Measurements from ENCODE around the gene UBE2D1. TPM values are rescaled to one million over a fixed set of nuclear protein-coding genes. Genes with fewer than 3 reads are reported as not detected.

The UBE2D1 gene
- total and polyA plus RNA-seq, 2 of the 8 experiments (the other 6 are each of a cell fraction or from before 2014, with no cell fraction given) = 21.2 to 33.5 TPM

DNA sequence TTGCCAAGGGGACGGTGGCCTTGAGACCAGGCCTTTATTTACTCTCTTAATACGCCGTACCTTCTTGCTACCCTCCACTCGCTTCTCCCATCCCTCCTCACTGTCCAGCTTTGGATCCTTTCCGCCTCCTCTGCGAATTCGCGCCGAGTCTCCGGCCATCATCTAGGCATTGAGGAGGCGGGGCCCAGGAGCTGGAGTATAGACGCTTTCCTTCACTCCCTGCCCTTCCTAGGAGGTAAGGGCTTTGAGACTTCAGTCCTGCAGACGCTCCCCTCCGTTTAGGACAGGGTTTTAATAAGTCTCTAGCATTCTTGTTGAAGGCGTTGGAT, 50.9 kb downstream of the UBE2D1 start:
- no peak for FAIRE-seq
- H3K4me1 ChIP-seq (replicated peaks in 1 of 4; ENCODE audit: control insufficient read depth in 3 of 4, insufficient read depth in 4 of 4, low read length in 3 of 4) = peaks cover 0 to 4% (median 1%) of the 10 kb centered on the region in 4 experiments; a peak in 3 of 7 replicates

More for the DNA sequence above, 50.9 kb downstream of the UBE2D1 start:
- H4K5ac ChIP-seq (ENCODE audit: insufficient read length, low read depth, low read length) = no peak overlapping the region
- H2BK120ac ChIP-seq (replicated peaks; ENCODE audit: low read depth, low read length) = no peak overlapping the region
- H4K8ac ChIP-seq (ENCODE audit: extremely low read depth, insufficient read depth, low read length) = peak overlapping the region; percentile 97; the same call in 1 of the 2 replicates
- no peaks in the 10 kb centered on the region for H3K9me3 ChIP-seq (ENCODE audit: insufficient read depth in 2 of 2, low read depth in 1 of 2, low read length in 1 of 2)
- no peak overlapping the region for H2BK15ac ChIP-seq (ENCODE audit: low read length)
- H3K27me3 ChIP-seq (replicated peaks in 1 of 4; ENCODE audit: control insufficient read depth in 3 of 4, extremely low read depth in 1 of 4, insufficient read depth in 3 of 4, low read length in 3 of 4) = no peaks in the 10 kb centered on the region
- H2BK5ac ChIP-seq (ENCODE audit: low read depth, low read length) = peak overlapping the region; percentile 96
- H2AFZ ChIP-seq (ENCODE audit: low read length) = peak overlapping the region; percentile 82; the same call in 1 of the 2 replicates
- peak overlapping the region; percentile 97 for H3K56ac ChIP-seq (replicated peaks; ENCODE audit: insufficient read length, low read depth, low read length)
- peak overlapping the region; percentile 98 for H3K18ac ChIP-seq (ENCODE audit: extremely low read depth, low read length)
- CTCF ChIA-PET (ENCODE audit: partially characterized antibody) = interaction anchor here (0.7 to 5.4 kb wide), 6 partner anchors 29 to 145 kb away, joined by 3 to 36 read pairs (median 4); no protein-coding TSS in a partner anchor
- H3K4me2 ChIP-seq (ENCODE audit: insufficient read depth in 1 of 2, low read depth in 2 of 2, low read length in 2 of 2) = peak overlapping the region; percentile 61 to 79
- 1% methylated on average over 14 of the region's 15 CpGs; no CpG with 5 or more reads in 1 of the 2 experiments for WGBS, 2 experiments (ENCODE audit: extremely low coverage in 1 of 2, insufficient coverage in 1 of 2, insufficient read length in 1 of 2, insufficient replicate concordance in 2 of 2, low coverage in 1 of 2, low lambda C conversion rate in 2 of 2, missing lambda C conversion rate in 1 of 2)
- no peak overlapping the region for H4K91ac ChIP-seq (replicated peaks; ENCODE audit: insufficient read length, low read length)
- peak; percentile 9 for TF ChIP-seq SAP30 (IDR thresholded peaks at IDR 0.05; ENCODE audit: insufficient read depth, insufficient replicate concordance, low read length)
- TF ChIP-seq RAD21 (IDR thresholded peaks at IDR 0.05 in 1 of 2, conservative IDR thresholded peaks at IDR 0.05 in 1 of 2; ENCODE audit: low read depth in 2 of 2, low read length in 2 of 2) = no peak
- POLR2A ChIA-PET (ENCODE audit: partially characterized antibody) = interaction anchor here (0.8 to 3.0 kb wide), 8 partner anchors 10 to 119 kb away, joined by 3 to 21 read pairs (median 6); partner anchors contain the start of genes CISD1 and UBE2D1
- H2BK12ac ChIP-seq (ENCODE audit: low read depth, low read length) = peak overlapping the region; percentile 19; the same call in 1 of the 2 replicates
- H4K20me1 ChIP-seq (replicated peaks in 1 of 2; ENCODE audit: control insufficient read depth in 1 of 2, insufficient read depth in 2 of 2, low read length in 2 of 2) = no peaks in the 10 kb centered on the region
- peaks cover 5 to 31% of the 10 kb centered on the region in 2 experiments; a peak in 3 of 4 replicates for H3K79me2 ChIP-seq (ENCODE audit: control insufficient read depth in 1 of 2, insufficient read depth in 2 of 2, low read length in 2 of 2)
- peaks cover 8 to 38% (median 18%) of the 10 kb centered on the region in 4 experiments; a peak in 5 of 8 replicates for H3K36me3 ChIP-seq (ENCODE audit: control insufficient read depth in 2 of 4, insufficient read depth in 4 of 4, low read length in 3 of 4)
- H3K79me1 ChIP-seq (ENCODE audit: low read depth, low read length) = no peaks in the 10 kb centered on the region; the same call in 1 of the 2 replicates
- H2BK20ac ChIP-seq (ENCODE audit: low read length) = no peak overlapping the region
- H3K9ac ChIP-seq (replicated peaks in 1 of 4; ENCODE audit: extremely low read depth in 1 of 4, low read depth in 3 of 4, low read length in 3 of 4) = peak overlapping the region; percentile 88 to 97 (median 95)
- peak overlapping the region; percentile 90 for H3K27ac ChIP-seq (ENCODE audit: low read depth, low read length)
- peak in 1 of 2 experiments; percentile 2 for DNase-seq (ENCODE audit: low read depth in 1 of 2, low spot score in 2 of 2)
- 0 out of 2 replicates have a peak, but pooled peaks cover 4% of the 10 kb centered on the region for H3K23me2 ChIP-seq (ENCODE audit: low read depth, low read length)
- no peak overlapping the region for H3K4ac ChIP-seq (replicated peaks; ENCODE audit: insufficient read length, low read depth, low read length)
- peak overlapping the region; percentile 80 to 98 (median 94) for H3K4me3 ChIP-seq (ENCODE audit: extremely low read depth in 1 of 4, insufficient read depth in 2 of 4, low read depth in 3 of 4, low read length in 4 of 4)
- H3K23ac ChIP-seq (ENCODE audit: insufficient read length) = no peak overlapping the region
- no peak overlapping the region for H2AK5ac ChIP-seq (ENCODE audit: low read depth, low read length)
- no peak overlapping the region for H3K14ac ChIP-seq (ENCODE audit: insufficient read length)

All from H1 (cell line).